H1 (cell line): Measurements from ENCODE around the gene HECTD3. TPM values are rescaled to one million over a fixed set of nuclear protein-coding genes. Genes with fewer than 3 reads are reported as not detected.
A peak's percentile ranks its signal among the peaks of the same experiment; 100 is the strongest.

Experiments
- CTCF ChIA-PET: fragments of 300-600 bp; sonication (Branson Sonifier 250); formaldehyde crosslinking; loops from one replicate; lab custom pipeline; 2021; ENCODE audit not compliant: partially characterized antibody; lab: Charles Lee
- POLR2A ChIA-PET: fragments of 300-600 bp; sonication (Branson Sonifier 250); formaldehyde crosslinking; loops from one replicate; lab custom pipeline; 2021; ENCODE audit warnings: inconsistent platforms; ENCODE audit not compliant: partially characterized antibody; lab: Charles Lee
- DNase-seq, 2 experiments: peaks; one replicate each; pipeline versions ENCODE4 v3.0.0 to v3.0.0-alpha.2; 2010 to 2022; ENCODE audit warnings: low spot score in 2 of 2, low read depth in 1 of 2, mixed read lengths in 1 of 2
- FAIRE-seq: peaks from 2 replicates; lab custom pipeline; 2011; peaks lifted over from hg19 to GRCh38; lab: Jason Lieb, UNC
- H2AFZ ChIP-seq: 2 replicates; pipeline ENCODE4 v1.8.1; 2012; ENCODE audit warnings: low read length, inconsistent platforms
- H2AK5ac ChIP-seq: 2 replicates; pipeline ENCODE4 v1.6.1; 2013; ENCODE audit warnings: low read depth, low read length
- H2BK120ac ChIP-seq: replicated peaks from 2 replicates; pipeline ENCODE3; 2013; ENCODE audit warnings: low read depth, low read length, inconsistent platforms
- H2BK12ac ChIP-seq: 2 replicates; pipeline ENCODE4 v1.6.1; 2013; ENCODE audit warnings: low read depth, low read length
- H2BK15ac ChIP-seq: 2 replicates; pipeline ENCODE4 v1.6.1; 2013; ENCODE audit warnings: low read length
- H2BK20ac ChIP-seq: 2 replicates; pipeline ENCODE4 v1.6.1; 2013; ENCODE audit warnings: low read length
- H2BK5ac ChIP-seq: 2 replicates; pipeline ENCODE4 v1.6.1; 2013; ENCODE audit warnings: low read depth, low read length
- H3K14ac ChIP-seq: 2 replicates; pipeline ENCODE4 v1.6.1; 2013; ENCODE audit warnings: inconsistent platforms; ENCODE audit not compliant: insufficient read length
- H3K18ac ChIP-seq: 2 replicates; pipeline ENCODE4 v1.6.1; 2013; ENCODE audit warnings: low read length; ENCODE audit errors: extremely low read depth
- H3K23ac ChIP-seq: 2 replicates; pipeline ENCODE4 v1.6.1; 2013; ENCODE audit warnings: inconsistent platforms; ENCODE audit not compliant: insufficient read length
- H3K23me2 ChIP-seq: 2 replicates; pipeline ENCODE4 v1.6.1; 2013; ENCODE audit warnings: low read depth, low read length
- H3K27ac ChIP-seq: 2 replicates; pipeline ENCODE4 v1.6.1; 2011; ENCODE audit warnings: low read depth, low read length, inconsistent platforms
- H3K27me3 ChIP-seq, 4 experiments: replicated peaks in 1 of 4; 1 replicate in 1 of 4; 2 replicates in 3 of 4; pipeline versions ENCODE4 v1.6.1 to v1.8.1; 2011 to 2013; ENCODE audit warnings: low read length in 3 of 4, mild to moderate bottlenecking in 3 of 4, inconsistent platforms in 2 of 4, mixed read lengths in 2 of 4, moderate library complexity in 1 of 4; ENCODE audit not compliant: control insufficient read depth in 3 of 4, insufficient read depth in 3 of 4; ENCODE audit errors: extremely low read depth in 1 of 4
- H3K36me3 ChIP-seq, 4 experiments: 2 replicates each; pipeline versions ENCODE4 v1.6.1 to v1.8.1; 2011 to 2013; ENCODE audit warnings: mild to moderate bottlenecking in 4 of 4, low read length in 3 of 4, moderate library complexity in 2 of 4, control low read depth in 1 of 4, inconsistent platforms in 1 of 4; ENCODE audit not compliant: insufficient read depth in 4 of 4, control insufficient read depth in 2 of 4
- H3K4ac ChIP-seq: replicated peaks from 2 replicates; pipeline ENCODE3; 2013; ENCODE audit warnings: low read length, low read depth, mixed read lengths, inconsistent platforms; ENCODE audit not compliant: insufficient read length
- H3K4me1 ChIP-seq, 4 experiments: replicated peaks in 1 of 4; 1 replicate in 1 of 4; 2 replicates in 3 of 4; pipeline versions ENCODE4 v1.6.1 to v1.8.1; 2011 to 2013; ENCODE audit warnings: low read length in 3 of 4, inconsistent platforms in 2 of 4, mixed read lengths in 1 of 4; ENCODE audit not compliant: insufficient read depth in 4 of 4, control insufficient read depth in 3 of 4
- H3K4me2 ChIP-seq, 2 experiments: 2 replicates each; pipeline versions ENCODE4 v1.6.1 to v1.8.1; 2011 to 2013; ENCODE audit warnings: low read depth in 2 of 2, low read length in 2 of 2, control low read depth in 1 of 2, inconsistent platforms in 1 of 2, mild to moderate bottlenecking in 1 of 2; ENCODE audit not compliant: insufficient read depth in 1 of 2
- H3K4me3 ChIP-seq, 4 experiments: fragments of 200-600, 300-600 bp in 1 of 4; sonication (generic), shearing (Covaris generic), sonication (Bioruptor Twin) in 1 of 4; 2 replicates each; pipeline versions ENCODE4 v1.5.1 to v1.8.1; 2011 to 2016; ENCODE audit warnings: low read length in 4 of 4, low read depth in 3 of 4, control low read depth in 2 of 4, inconsistent platforms in 2 of 4, mild to moderate bottlenecking in 2 of 4, mixed read lengths in 1 of 4, moderate library complexity in 1 of 4; ENCODE audit not compliant: insufficient read depth in 2 of 4; ENCODE audit errors: extremely low read depth in 1 of 4
- H3K56ac ChIP-seq: replicated peaks from 2 replicates; pipeline ENCODE3; 2013; ENCODE audit warnings: low read depth, mild to moderate bottlenecking, mixed read lengths, low read length, inconsistent platforms; ENCODE audit not compliant: insufficient read length
- H3K79me1 ChIP-seq: 2 replicates; pipeline ENCODE4 v1.6.1; 2013; ENCODE audit warnings: low read depth, low read length, control low read depth
- H3K79me2 ChIP-seq, 2 experiments: 2 replicates each; pipeline versions ENCODE4 v1.6.1 to v1.8.1; 2012 to 2013; ENCODE audit warnings: low read length in 2 of 2, mild to moderate bottlenecking in 2 of 2, inconsistent platforms in 1 of 2; ENCODE audit not compliant: insufficient read depth in 2 of 2, control insufficient read depth in 1 of 2
- H3K9ac ChIP-seq, 4 experiments: replicated peaks in 1 of 4; 1 replicate in 1 of 4; 2 replicates in 3 of 4; pipeline versions ENCODE4 v1.6.1 to v1.8.1; 2011 to 2013; ENCODE audit warnings: low read depth in 3 of 4, low read length in 3 of 4, control low read depth in 2 of 4, mild to moderate bottlenecking in 2 of 4, moderate library complexity in 2 of 4, inconsistent platforms in 1 of 4; ENCODE audit errors: extremely low read depth in 1 of 4
- H3K9me3 ChIP-seq, 2 experiments: 2 replicates each; pipeline versions ENCODE4 v1.6.1 to v1.8.1; 2012 to 2013; ENCODE audit warnings: mild to moderate bottlenecking in 2 of 2, moderate library complexity in 2 of 2, control low read depth in 1 of 2, inconsistent platforms in 1 of 2, low read depth in 1 of 2, low read length in 1 of 2, mixed read lengths in 1 of 2; ENCODE audit not compliant: insufficient read depth in 2 of 2
- H4K20me1 ChIP-seq, 2 experiments: replicated peaks in 1 of 2; 2 replicates each; pipeline versions ENCODE3 to v1.8.1; 2011 to 2013; ENCODE audit warnings: inconsistent platforms in 2 of 2, low read length in 2 of 2, mild to moderate bottlenecking in 1 of 2; ENCODE audit not compliant: insufficient read depth in 2 of 2, control insufficient read depth in 1 of 2
- H4K5ac ChIP-seq: 2 replicates; pipeline ENCODE4 v1.6.1; 2013; ENCODE audit warnings: low read length, low read depth, mixed read lengths, inconsistent platforms; ENCODE audit not compliant: insufficient read length
- H4K8ac ChIP-seq: 2 replicates; pipeline ENCODE4 v1.8.0; 2013; ENCODE audit warnings: mild to moderate bottlenecking, moderate library complexity, low read length, inconsistent platforms; ENCODE audit not compliant: insufficient read depth; ENCODE audit errors: extremely low read depth
- H4K91ac ChIP-seq: replicated peaks from 2 replicates; pipeline ENCODE3; 2013; ENCODE audit warnings: low read length, mixed read lengths, inconsistent platforms; ENCODE audit not compliant: insufficient read length
- CHD2 ChIP-seq: IDR thresholded peaks from 2 replicates; pipeline ENCODE4 v1.6.1; 2012; ENCODE audit warnings: low read length, improper control_type of control experiment
- JUN ChIP-seq: IDR thresholded peaks from 2 replicates; pipeline ENCODE4 v1.6.1; 2011; ENCODE audit warnings: low read depth, mild to moderate bottlenecking, improper control_type of control experiment, low read length
- KDM4A ChIP-seq: IDR thresholded peaks from one replicate; pipeline ENCODE4 v1.7.1; 2012; ENCODE audit warnings: low read depth, mild to moderate bottlenecking, moderate library complexity, low read length, inconsistent platforms; ENCODE audit not compliant: severe bottlenecking
- POU5F1 ChIP-seq: IDR thresholded peaks from 2 replicates; pipeline ENCODE4 v1.6.1; 2011; ENCODE audit warnings: low read depth, mild to moderate bottlenecking, low read length, moderate library complexity
- RFX5 ChIP-seq: IDR thresholded peaks from 2 replicates; pipeline ENCODE4 v1.6.1; 2011; ENCODE audit warnings: low read depth, low read length, improper control_type of control experiment, borderline replicate concordance
- SIN3A ChIP-seq, 2 experiments: IDR thresholded peaks in 1 of 2; conservative IDR thresholded peaks in 1 of 2; 2 replicates each; pipeline ENCODE4 v1.6.1; 2011 to 2012; ENCODE audit warnings: low read length in 2 of 2, improper control_type of control experiment in 1 of 2, low read depth in 1 of 2, mild to moderate bottlenecking in 1 of 2
- SP1 ChIP-seq: IDR thresholded peaks from 2 replicates; pipeline ENCODE4 v1.6.1; 2011; ENCODE audit warnings: low read depth, low read length
- WGBS, 2 experiments: shearing (Covaris generic) in 1 of 2; methylation state at CpG; one replicate each; pipeline versions ENCODE4 v1.1.6 to v1.1.7; 2013 to 2015; ENCODE audit warnings: low lambda C conversion rate in 2 of 2, mixed read lengths in 2 of 2, inconsistent platforms in 1 of 2, low coverage in 1 of 2, missing lambda C conversion rate in 1 of 2; ENCODE audit not compliant: insufficient replicate concordance in 2 of 2, insufficient coverage in 1 of 2, insufficient read length in 1 of 2; ENCODE audit errors: extremely low coverage in 1 of 2, missing lambda C conversion rate in 1 of 2; 5-methylcytosine and 5-hydroxymethylcytosine counted together
- long read RNA-seq, 2 experiments: library from RNA in 1 of 2; library from capped mRNA in 1 of 2; stranded (forward); transcript quantifications; one replicate each; pipeline ENCODE4 v2.0.0, GENCODE V29; 2021; ENCODE audit warnings: inconsistent platforms in 1 of 2
- polyA minus RNA-seq, 3 experiments: library from RNA; depleted of rRNA, polyadenylated mRNA; stranded (reverse); fragments of >200 nt; gene quantifications; 1 replicate in 2 of 3; 2 replicates in 1 of 3; pipeline ENCODE4 v1.2.3, GENCODE V29; 2011
- polyA plus RNA-seq, 7 experiments: library from polyadenylated mRNA; depleted of rRNA in 3 of 7; stranded (reverse) in 5 of 7; unstranded in 2 of 7; fragments of >200 nt in 5 of 7; fragments of 200-250 nt in 2 of 7; gene quantifications; 1 replicate in 5 of 7; 2 replicates in 1 of 7; 4 replicates in 1 of 7; pipeline versions ENCODE4 v1.2.1 to v1.2.3, GENCODE V29; 2011 to 2013; ENCODE audit warnings: missing spikeins in 2 of 7, mixed read lengths in 2 of 7
- total RNA-seq: library from RNA; stranded (reverse); fragmentation: NEBNext Ultra II Directional; extraction: Animal tissue kit (Norgen Biotek cat#: 25700); gene quantifications from 2 replicates; pipeline ENCODE4 v1.2.1, GENCODE V29; 2021

HECTD3 gene
- total RNA-seq (31.1 and 32.9 TPM in 2 replicates), polyA plus RNA-seq (2011; rRNA removed) (51.6 and 52.7 TPM in 2 replicates), polyA minus RNA-seq (2011; rRNA and poly(A)+ RNA removed) (48.2 and 48.8 TPM in 2 replicates)
- polyA plus RNA-seq (2011; cell fraction: cytosol; rRNA removed) = 36.1 TPM
- polyA plus RNA-seq (2011; cell fraction: nucleus; rRNA removed) = 54.0 TPM
- 31.5 to 38.4 TPM (median 36.8 TPM) in 4 replicates for polyA plus RNA-seq (2012, experiment 1 of 2)
- polyA plus RNA-seq (2012, experiment 2 of 2) = 40.8 TPM
- 23.2 TPM for polyA plus RNA-seq (2013, experiment 1 of 2)
- polyA plus RNA-seq (2013, experiment 2 of 2) = 22.1 TPM
- polyA minus RNA-seq (2011; cell fraction: cytosol; rRNA and poly(A)+ RNA removed) = 21.4 TPM
- 14.6 TPM for polyA minus RNA-seq (2011; cell fraction: nucleus; rRNA and poly(A)+ RNA removed)
- long read RNA-seq, experiment 1, transcript HECTD3-205 (6 exons, 2,385 nt) = major isoform, 8 of 33 reads
- long read RNA-seq, experiment 1, transcript HECTD3-202 (21 exons, 3,610 nt) = minor isoform, 7 of 33 reads
- long read RNA-seq, experiment 1, partial matches to known transcripts = 9 of 33 reads
- long read RNA-seq, experiment 1, other reads (novel, unspliced or antisense) = 9 of 33 reads
- long read RNA-seq, experiment 2, partial matches to known transcripts = 0 of 1 reads
- long read RNA-seq, experiment 2, other reads (novel, unspliced or antisense) = 1 of 1 reads

GRCh38 chr1:45010855-45011811 lies at the start of gene HECTD3:
HECTD3 (minus strand) TSS chr1:45011324; CDS start chr1:45011257, 67 bp downstream.
- Histone ChIP-seq H4K91ac (peak within 1 kb of the TSS; percentile 58), H3K36me3 (peaks cover 3 to 18% (median 6%) of the 10 kb centered on the region in 4 experiments; a peak in 5 of 8 replicates), H3K4ac (no peak within 1 kb of the TSS), H3K23ac (no peak within 1 kb of the TSS), H2BK20ac (no peak within 1 kb of the TSS), H2BK12ac (peak within 1 kb of the TSS; percentile 92), H4K20me1 (peaks cover 0 to 7% of the 10 kb centered on the region in 2 experiments), H3K18ac (peak within 1 kb of the TSS; percentile 34), H3K4me1 (peaks cover 5 to 10% (median 6%) of the 10 kb centered on the region in 4 experiments; a peak in 6 of 7 replicates), H3K9me3 (no peaks in the 10 kb centered on the region), H3K56ac (no peak within 1 kb of the TSS), H2BK120ac (peak within 1 kb of the TSS; percentile 82), H3K27ac (peak within 1 kb of the TSS; percentile 16; the same call in 1 of the 2 replicates), H2BK5ac (peak within 1 kb of the TSS; percentile 61; the same call in 1 of the 2 replicates), H4K5ac (peak within 1 kb of the TSS; percentile 28), H3K79me2 (no peaks in the 10 kb centered on the region; a peak in 1 of 4 replicates), H3K27me3 (no peaks in the 10 kb centered on the region), H2AFZ (peak within 1 kb of the TSS; percentile 100), H3K4me3 (peak within 1 kb of the TSS; percentile 64 to 89 (median 79)), H4K8ac (peak within 1 kb of the TSS; percentile 75), H3K9ac (peak within 1 kb of the TSS in 3 of 4 experiments; percentile 40 to 67 (median 51); a peak in 5 of 7 replicates), H2AK5ac (no peak within 1 kb of the TSS), H3K79me1 (no peaks in the 10 kb centered on the region), H2BK15ac (peak within 1 kb of the TSS; percentile 95), H3K23me2 (peaks cover 10% of the 10 kb centered on the region), H3K14ac (no peak within 1 kb of the TSS), H3K4me2 (peak within 1 kb of the TSS; percentile 83 to 97)
- FAIRE-seq (no peak), DNase-seq (peak in 1 of 2 experiments; percentile 75)
- 4% methylated on average over 59 of the region's 62 CpGs; no CpG with 5 or more reads in 1 of the 2 experiments for WGBS, 2 experiments
- ChIA-PET CTCF (interaction anchor here (0.6 to 15.4 kb wide), 29 partner anchors 8 to 481 kb away, joined by 3 to 424 read pairs (median 4); partner anchors contain the start of genes PLK3, PTCH2 and TESK2), POLR2A (interaction anchor here (0.5 to 3.8 kb wide), 35 partner anchors 8 to 510 kb away, joined by 3 to 31 read pairs (median 4); partner anchors contain the start of genes ARMH1, EIF2B3, HPDL and MUTYH)
- TF ChIP-seq CHD2 (no peak), JUN (no peak), RFX5 (no peak), KDM4A (peak; percentile 94), POU5F1 (no peak), SIN3A (conservative IDR thresholded peaks at IDR 0.05 in 1 of 2, IDR thresholded peaks at IDR 0.05 in 1 of 2; ENCODE audit: low read depth in 1 of 2, low read length in 2 of 2) (peak; percentile 89 to 93; a peak in 3 of 4 replicates), SP1 (no peak)
